K562 (cell line): ENCODE results near the gene TMEM132C. TPM values are rescaled to one million over a fixed set of nuclear protein-coding genes. Genes with fewer than 3 reads are reported as not detected.
A peak's percentile ranks its signal among the peaks of the same experiment; 100 is the strongest.

Experiments
- ATAC-seq: fragments of 200-7000 bp; cut with Tn5 transposase; 3 replicates; pipeline ENCODE4 v1.9.1; 2020; ENCODE audit warnings: moderate library complexity
- BruUV-seq: library from RNA; stranded (reverse); fragments of 400-500 nt; replicated peaks from 2 replicates; lab custom pipeline; 2021; lab: Mats Ljungman, UMichigan
- CTCF ChIA-PET: fragments of 300-600 bp; formaldehyde crosslinking; extraction: SDS; loops from one replicate; lab custom pipeline; 2021; ENCODE audit warnings: low intra/inter-chr PET ratio; lab: Yijun Ruan, JAX
- POLR2A ChIA-PET: fragments of 300-600, 350-650 bp; sonication (Branson Sonifier 250); formaldehyde crosslinking; extraction: SDS; loops from one replicate; lab custom pipeline; 2021; ENCODE audit warnings: antibody characterized with exemption, inconsistent platforms; lab: Yijun Ruan, JAX
- DNase-seq, 4 experiments: peaks; one replicate each; pipeline versions ENCODE4 v3.0.0 to v3.0.0-alpha.2; 2011 to 2018; ENCODE audit warnings: low spot score in 3 of 4, mixed read lengths in 3 of 4; ENCODE audit errors: extremely low read depth in 1 of 4
- FAIRE-seq: peaks from 2 replicates; lab custom pipeline; 2011; peaks lifted over from hg19 to GRCh38; lab: Jason Lieb, UNC
- H2AFZ ChIP-seq: 2 replicates; pipeline ENCODE4 v1.6.0; 2011; ENCODE audit warnings: low read depth, low read length, control low read depth, inconsistent platforms
- H3K27ac ChIP-seq: fragments of 200-600 bp; 3 replicates; pipeline ENCODE4 v1.8.0; 2011; ENCODE audit warnings: low read depth, mild to moderate bottlenecking, control low read depth, inconsistent platforms, low read length, moderate library complexity, mixed read lengths; ENCODE audit errors: extremely low read depth
- H3K27me3 ChIP-seq, 2 experiments: fragments of 300-600 bp in 1 of 2; 2 replicates in 1 of 2; 3 replicates in 1 of 2; pipeline versions ENCODE4 v1.6.0 to v1.8.0; 2011; ENCODE audit warnings: inconsistent platforms in 2 of 2, low read length in 2 of 2, mild to moderate bottlenecking in 1 of 2, mixed read lengths in 1 of 2, moderate library complexity in 1 of 2; ENCODE audit not compliant: control insufficient read depth in 2 of 2, insufficient read depth in 2 of 2
- H3K36me3 ChIP-seq: fragments of 300-600 bp; 3 replicates; pipeline ENCODE4 v1.8.0; 2011; ENCODE audit warnings: mild to moderate bottlenecking, low read length, inconsistent platforms; ENCODE audit not compliant: control insufficient read depth, insufficient read depth
- H3K4me1 ChIP-seq, 2 experiments: fragments of 200-600 bp in 1 of 2; replicated peaks in 1 of 2; 2 replicates in 1 of 2; 3 replicates in 1 of 2; pipeline versions ENCODE4 v1.5.1 to v1.8.0; 2011; ENCODE audit warnings: inconsistent platforms in 2 of 2, low read length in 2 of 2, mild to moderate bottlenecking in 1 of 2, mixed read lengths in 1 of 2, moderate library complexity in 1 of 2; ENCODE audit not compliant: control insufficient read depth in 2 of 2, insufficient read depth in 2 of 2
- H3K4me2 ChIP-seq: 2 replicates; pipeline ENCODE4 v1.6.1; 2011; ENCODE audit warnings: low read length, control low read depth, inconsistent platforms, mixed read lengths; ENCODE audit not compliant: insufficient read depth
- H3K4me3 ChIP-seq: fragments of 200-600 bp; sonication (generic), shearing (Covaris generic); 2 replicates; pipeline ENCODE4 v1.5.1; 2016; ENCODE audit warnings: control low read depth, inconsistent platforms
- H3K79me2 ChIP-seq: fragments of 200-600 bp; 3 replicates; pipeline ENCODE4 v1.8.0; 2011; ENCODE audit warnings: low read length, inconsistent platforms; ENCODE audit not compliant: control insufficient read depth, insufficient read depth
- H3K9ac ChIP-seq, 2 experiments: 2 replicates each; pipeline versions ENCODE4 v1.6.0 to v1.6.1; 2011; ENCODE audit warnings: low read depth in 2 of 2, low read length in 2 of 2, control low read depth in 1 of 2, inconsistent platforms in 1 of 2, mild to moderate bottlenecking in 1 of 2, mixed read lengths in 1 of 2; ENCODE audit not compliant: insufficient read depth in 1 of 2
- H3K9me1 ChIP-seq: one replicate; pipeline ENCODE4 v1.6.0; 2011; ENCODE audit warnings: inconsistent platforms, mild to moderate bottlenecking, low read length, moderate library complexity; ENCODE audit not compliant: control insufficient read depth, insufficient read depth
- H3K9me3 ChIP-seq: replicated peaks from 2 replicates; pipeline ENCODE4 v1.5.1; 2011; ENCODE audit warnings: low read depth, low read length, inconsistent platforms; ENCODE audit not compliant: control insufficient read depth, insufficient read depth
- H4K20me1 ChIP-seq: replicated peaks from 2 replicates; pipeline ENCODE4 v1.6.1; 2011; ENCODE audit warnings: low read length, inconsistent platforms, mixed read lengths; ENCODE audit not compliant: control insufficient read depth, insufficient read depth
- ATF1 ChIP-seq, 2 experiments: fragments of 450-650 bp in 1 of 2; IDR thresholded peaks; 2 replicates each; pipeline ENCODE4 v1.6.1; 2016; ENCODE audit warnings: missing compliant biosample characterization in 1 of 2, missing genetic modification characterization in 1 of 2
- CEBPB ChIP-seq: fragments of 450-650 bp; IDR thresholded peaks from 2 replicates; pipeline ENCODE4 v1.6.1; 2016; ENCODE audit warnings: missing genetic modification characterization, missing compliant biosample characterization
- PTBP1 ChIP-seq: fragments of 200-400 bp; formaldehyde crosslinking; IDR thresholded peaks from 2 replicates; pipeline ENCODE4 v1.6.1; 2017; ENCODE audit warnings: low read depth, low read length
- ZNF184 ChIP-seq: sonication (generic); formaldehyde crosslinking; IDR thresholded peaks from 2 replicates; pipeline ENCODE4 v1.5.0; 2020; ENCODE audit warnings: missing genetic modification reagents
- ZNF3 ChIP-seq: fragments of 250-450 bp; sonication (Bioruptor Pico); IDR thresholded peaks from 2 replicates; pipeline ENCODE4 v1.5.0; 2021; ENCODE audit warnings: mild to moderate bottlenecking, moderate library complexity
- ZNF584 ChIP-seq: fragments of 200-800 bp; sonication (Bioruptor generic); IDR thresholded peaks from 2 replicates; pipeline ENCODE4 v1.6.1; 2016; ENCODE audit warnings: low read depth, mild to moderate bottlenecking, missing genetic modification characterization, missing compliant biosample characterization
- ZZZ3 ChIP-seq: fragments of 450-650 bp; IDR thresholded peaks from 2 replicates; pipeline ENCODE4 v1.6.1; 2016; ENCODE audit warnings: antibody characterized with exemption, mild to moderate bottlenecking, moderate library complexity
- WGBS: fragments of 100-300 bp; shearing (Covaris generic); methylation state at CpG from one replicate; pipeline ENCODE4 v1.1.6; 2016; ENCODE audit warnings: low coverage, mixed read lengths; ENCODE audit not compliant: insufficient coverage; ENCODE audit errors: missing lambda C conversion rate; 5-methylcytosine and 5-hydroxymethylcytosine counted together
- in situ Hi-C: fragments of 300-500 bp; cut with MboI; formaldehyde crosslinking; loops from 4 replicates; pipeline ENCODE4 v1.15.0; 2018; ENCODE audit warnings: inconsistent platforms, mixed read lengths
- intact Hi-C: fragments of 100-400 bp; cut with micrococcal nuclease; formaldehyde crosslinking; loops from 2 replicates; pipeline ENCODE4 v1.14.2; 2022
- polyA plus RNA-seq, 8 experiments: library from polyadenylated mRNA; depleted of rRNA in 4 of 8; stranded (reverse) in 5 of 8; unstranded in 3 of 8; fragments of >200 nt; fragmentation: Nextera tagmentation in 2 of 8; fragmentation: Illumina TruSeq in 1 of 8; extraction: Ambion mirVana in 2 of 8; extraction: Trizol in 1 of 8; gene quantifications; 2 replicates each; pipeline versions ENCODE4 v1.2.1 to v1.2.3, GENCODE V29; 2011 to 2014; ENCODE audit warnings: inconsistent platforms in 1 of 8, missing spikeins in 1 of 8
- total RNA-seq, 7 experiments: library from RNA; depleted of rRNA in 6 of 7; stranded (reverse); fragments of >200 nt in 6 of 7; fragmentation: Illumina TruSeq in 2 of 7; extraction: Trizol in 2 of 7; gene quantifications; 2 replicates each; pipeline versions ENCODE4 v1.2.1 to v1.2.3, GENCODE V29; 2011 to 2021; ENCODE audit warnings: low replicate concordance in 1 of 7
- TF ChIP-seq, protein P1 (sequence below), 2 experiments: fragments of 450-650 bp in 1 of 2; sonication (generic) in 1 of 2; formaldehyde crosslinking in 1 of 2; IDR thresholded peaks in 1 of 2; conservative IDR thresholded peaks in 1 of 2; 2 replicates each; pipeline versions ENCODE4 v1.6.1 to v1.8.1; 2016 to 2023; ENCODE audit warnings: mild to moderate bottlenecking in 2 of 2, moderate library complexity in 2 of 2, inconsistent platforms in 1 of 2, missing genetic modification reagents in 1 of 2
- TF ChIP-seq, protein P2 (sequence below): sonication (generic); formaldehyde crosslinking; IDR thresholded peaks from 2 replicates; pipeline ENCODE4 v1.8.1; 2023; ENCODE audit warnings: missing genetic modification reagents, mild to moderate bottlenecking, borderline replicate concordance
- TF ChIP-seq, protein P3 (sequence below): fragments of 450-650 bp; IDR thresholded peaks from 2 replicates; pipeline ENCODE4 v1.6.1; 2017; ENCODE audit warnings: mild to moderate bottlenecking, moderate library complexity
- TF ChIP-seq, protein P4 (sequence below): fragments of 450-650 bp; IDR thresholded peaks from 2 replicates; pipeline ENCODE4 v1.6.1; 2018; ENCODE audit warnings: mild to moderate bottlenecking, low read depth; ENCODE audit not compliant: partially characterized antibody
- TF ChIP-seq, protein P5 (sequence below): fragments of 450-650 bp; formaldehyde crosslinking; IDR thresholded peaks from 2 replicates; pipeline ENCODE4 v1.4.0; 2022; ENCODE audit warnings: mild to moderate bottlenecking, moderate library complexity

Gene TMEM132C
- total and polyA plus RNA-seq, 9 of the 15 experiments (the other 6 are each of a cell fraction or from before 2014, with no cell fraction given), result not detected

DNA sequence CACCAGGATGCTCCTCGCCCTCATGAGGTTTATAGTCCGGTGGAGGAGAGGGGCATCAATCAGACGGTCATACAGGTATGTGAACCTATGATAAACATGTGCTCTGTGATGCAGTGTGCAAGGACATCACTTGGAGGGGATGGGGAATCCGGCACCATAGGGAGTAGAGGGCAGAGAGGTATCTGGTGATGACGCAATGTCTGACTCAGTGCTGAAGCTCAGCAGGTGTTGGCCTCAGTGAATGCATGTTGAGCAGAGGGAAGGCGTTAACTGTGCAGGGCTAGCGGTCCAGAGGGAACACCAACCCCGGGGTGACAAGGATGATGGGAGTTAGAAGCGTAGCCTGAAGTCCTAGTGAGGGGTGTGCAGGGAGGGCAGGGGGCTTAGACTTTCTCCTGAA is 200.9 kb downstream of the TMEM132C start:
- CTCF ChIA-PET, result no interaction called here
- H2AFZ ChIP-seq, result no peak overlapping the region
- FAIRE-seq (no peak), DNase-seq (no peak), ATAC-seq (no peak)
- no peak overlapping the region for H3K9ac ChIP-seq
- no peaks in the 10 kb centered on the region for H3K36me3 ChIP-seq
- H3K27ac ChIP-seq, result no peak overlapping the region
- no TSS peak for BruUV-seq
- POLR2A ChIA-PET, result no interaction called here
- H3K4me1 ChIP-seq, result no peaks in the 10 kb centered on the region
- no peak overlapping the region for H3K4me3 ChIP-seq
- 2% methylated on average over 9 of the region's 9 CpGs for WGBS
- H4K20me1 ChIP-seq, result no peaks in the 10 kb centered on the region
- H3K9me1 ChIP-seq, result no peaks in the 10 kb centered on the region
- peaks cover 0 to 4% of the 10 kb centered on the region in 2 experiments; a peak in 2 of 5 replicates for H3K27me3 ChIP-seq
- H3K9me3 ChIP-seq, result no peaks in the 10 kb centered on the region
- H3K4me2 ChIP-seq, result no peak overlapping the region
- intact Hi-C loops (no loop called here), in situ Hi-C loops (no loop called here)
- no peaks in the 10 kb centered on the region for H3K79me2 ChIP-seq
- TF ChIP-seq, protein P1, sequence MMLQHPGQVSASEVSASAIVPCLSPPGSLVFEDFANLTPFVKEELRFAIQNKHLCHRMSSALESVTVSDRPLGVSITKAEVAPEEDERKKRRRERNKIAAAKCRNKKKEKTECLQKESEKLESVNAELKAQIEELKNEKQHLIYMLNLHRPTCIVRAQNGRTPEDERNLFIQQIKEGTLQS (IDR thresholded peaks at IDR 0.05), result peak; percentile 66
- TF ChIP-seq, protein P1 (CRISPR knock-in tag; conservative IDR thresholded peaks at IDR 0.05), result no peak
- TF ChIP-seq, protein P2, sequence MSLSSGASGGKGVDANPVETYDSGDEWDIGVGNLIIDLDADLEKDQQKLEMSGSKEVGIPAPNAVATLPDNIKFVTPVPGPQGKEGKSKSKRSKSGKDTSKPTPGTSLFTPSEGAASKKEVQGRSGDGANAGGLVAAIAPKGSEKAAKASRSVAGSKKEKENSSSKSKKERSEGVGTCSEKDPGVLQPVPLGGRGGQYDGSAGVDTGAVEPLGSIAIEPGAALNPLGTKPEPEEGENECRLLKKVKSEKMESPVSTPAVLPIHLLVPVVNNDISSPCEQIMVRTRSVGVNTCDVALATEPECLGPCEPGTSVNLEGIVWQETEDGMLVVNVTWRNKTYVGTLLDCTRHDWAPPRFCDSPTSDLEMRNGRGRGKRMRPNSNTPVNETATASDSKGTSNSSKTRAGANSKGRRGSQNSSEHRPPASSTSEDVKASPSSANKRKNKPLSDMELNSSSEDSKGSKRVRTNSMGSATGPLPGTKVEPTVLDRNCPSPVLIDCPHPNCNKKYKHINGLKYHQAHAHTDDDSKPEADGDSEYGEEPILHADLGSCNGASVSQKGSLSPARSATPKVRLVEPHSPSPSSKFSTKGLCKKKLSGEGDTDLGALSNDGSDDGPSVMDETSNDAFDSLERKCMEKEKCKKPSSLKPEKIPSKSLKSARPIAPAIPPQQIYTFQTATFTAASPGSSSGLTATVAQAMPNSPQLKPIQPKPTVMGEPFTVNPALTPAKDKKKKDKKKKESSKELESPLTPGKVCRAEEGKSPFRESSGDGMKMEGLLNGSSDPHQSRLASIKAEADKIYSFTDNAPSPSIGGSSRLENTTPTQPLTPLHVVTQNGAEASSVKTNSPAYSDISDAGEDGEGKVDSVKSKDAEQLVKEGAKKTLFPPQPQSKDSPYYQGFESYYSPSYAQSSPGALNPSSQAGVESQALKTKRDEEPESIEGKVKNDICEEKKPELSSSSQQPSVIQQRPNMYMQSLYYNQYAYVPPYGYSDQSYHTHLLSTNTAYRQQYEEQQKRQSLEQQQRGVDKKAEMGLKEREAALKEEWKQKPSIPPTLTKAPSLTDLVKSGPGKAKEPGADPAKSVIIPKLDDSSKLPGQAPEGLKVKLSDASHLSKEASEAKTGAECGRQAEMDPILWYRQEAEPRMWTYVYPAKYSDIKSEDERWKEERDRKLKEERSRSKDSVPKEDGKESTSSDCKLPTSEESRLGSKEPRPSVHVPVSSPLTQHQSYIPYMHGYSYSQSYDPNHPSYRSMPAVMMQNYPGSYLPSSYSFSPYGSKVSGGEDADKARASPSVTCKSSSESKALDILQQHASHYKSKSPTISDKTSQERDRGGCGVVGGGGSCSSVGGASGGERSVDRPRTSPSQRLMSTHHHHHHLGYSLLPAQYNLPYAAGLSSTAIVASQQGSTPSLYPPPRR, result no peak
- TF ChIP-seq CEBPB (0 out of 2 replicates have a peak, but pooled peaks have one; percentile 26), ATF1 (CRISPR knock-in tag; IDR thresholded peaks at IDR 0.05) (no peak), ATF1 (tag; IDR thresholded peaks at IDR 0.05) (no peak), PTBP1 (no peak), ZZZ3 (no peak), ZNF184 (CRISPR knock-in tag) (no peak), ZNF584 (CRISPR knock-in tag) (no peak), ZNF3 (no peak)
- TF ChIP-seq, protein P3, sequence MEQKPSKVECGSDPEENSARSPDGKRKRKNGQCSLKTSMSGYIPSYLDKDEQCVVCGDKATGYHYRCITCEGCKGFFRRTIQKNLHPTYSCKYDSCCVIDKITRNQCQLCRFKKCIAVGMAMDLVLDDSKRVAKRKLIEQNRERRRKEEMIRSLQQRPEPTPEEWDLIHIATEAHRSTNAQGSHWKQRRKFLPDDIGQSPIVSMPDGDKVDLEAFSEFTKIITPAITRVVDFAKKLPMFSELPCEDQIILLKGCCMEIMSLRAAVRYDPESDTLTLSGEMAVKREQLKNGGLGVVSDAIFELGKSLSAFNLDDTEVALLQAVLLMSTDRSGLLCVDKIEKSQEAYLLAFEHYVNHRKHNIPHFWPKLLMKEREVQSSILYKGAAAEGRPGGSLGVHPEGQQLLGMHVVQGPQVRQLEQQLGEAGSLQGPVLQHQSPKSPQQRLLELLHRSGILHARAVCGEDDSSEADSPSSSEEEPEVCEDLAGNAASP, result no peak
- TF ChIP-seq, protein P4, sequence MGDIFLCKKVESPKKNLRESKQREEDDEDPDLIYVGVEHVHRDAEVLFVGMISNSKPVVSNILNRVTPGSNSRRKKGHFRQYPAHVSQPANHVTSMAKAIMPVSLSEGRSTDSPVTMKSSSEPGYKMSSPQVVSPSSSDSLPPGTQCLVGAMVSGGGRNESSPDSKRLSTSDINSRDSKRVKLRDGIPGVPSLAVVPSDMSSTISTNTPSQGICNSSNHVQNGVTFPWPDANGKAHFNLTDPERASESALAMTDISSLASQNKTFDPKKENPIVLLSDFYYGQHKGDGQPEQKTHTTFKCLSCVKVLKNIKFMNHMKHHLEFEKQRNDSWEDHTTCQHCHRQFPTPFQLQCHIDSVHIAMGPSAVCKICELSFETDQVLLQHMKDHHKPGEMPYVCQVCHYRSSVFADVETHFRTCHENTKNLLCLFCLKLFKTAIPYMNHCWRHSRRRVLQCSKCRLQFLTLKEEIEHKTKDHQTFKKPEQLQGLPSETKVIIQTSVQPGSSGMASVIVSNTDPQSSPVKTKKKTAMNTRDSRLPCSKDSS, result no peak
- TF ChIP-seq, protein P5, sequence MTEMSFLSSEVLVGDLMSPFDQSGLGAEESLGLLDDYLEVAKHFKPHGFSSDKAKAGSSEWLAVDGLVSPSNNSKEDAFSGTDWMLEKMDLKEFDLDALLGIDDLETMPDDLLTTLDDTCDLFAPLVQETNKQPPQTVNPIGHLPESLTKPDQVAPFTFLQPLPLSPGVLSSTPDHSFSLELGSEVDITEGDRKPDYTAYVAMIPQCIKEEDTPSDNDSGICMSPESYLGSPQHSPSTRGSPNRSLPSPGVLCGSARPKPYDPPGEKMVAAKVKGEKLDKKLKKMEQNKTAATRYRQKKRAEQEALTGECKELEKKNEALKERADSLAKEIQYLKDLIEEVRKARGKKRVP, result no peak
